A549 (cell line): ENCODE measurements around the gene ECEL1.

Experiments
- CEBPB ChIP-seq, 2 experiments: fragments of >200 bp in 1 of 2; sonication (Bioruptor Twin) in 1 of 2; formaldehyde crosslinking in 1 of 2; IDR thresholded peaks; 2 replicates each; pipeline ENCODE4 v1.6.1; 2012 to 2016
- EP300 ChIP-seq, 2 experiments: fragments of >200 bp; sonication (Bioruptor Twin); formaldehyde crosslinking; IDR thresholded peaks; 2 replicates in 1 of 2; 3 replicates in 1 of 2; pipeline ENCODE4 v1.6.1; 2016 to 2017
- GATA3 ChIP-seq: IDR thresholded peaks from 2 replicates; pipeline ENCODE4 v1.6.1; 2012; ENCODE audit warnings: borderline replicate concordance
- JUN ChIP-seq, 2 experiments: fragments of >200 bp; sonication (Bioruptor Twin); formaldehyde crosslinking; IDR thresholded peaks; 2 replicates in 1 of 2; 3 replicates in 1 of 2; pipeline ENCODE4 v1.6.1; 2016 to 2017
- RAD21 ChIP-seq, 2 experiments: fragments of >200 bp in 1 of 2; sonication (Bioruptor Twin) in 1 of 2; formaldehyde crosslinking in 1 of 2; IDR thresholded peaks in 1 of 2; conservative IDR thresholded peaks in 1 of 2; 2 replicates in 1 of 2; 3 replicates in 1 of 2; pipeline ENCODE4 v1.6.1; 2012 to 2018; ENCODE audit warnings: inconsistent platforms in 1 of 2
- TF ChIP-seq, protein P1 (sequence below): fragments of >200 bp; sonication (Bioruptor Twin); formaldehyde crosslinking; IDR thresholded peaks from 3 replicates; pipeline ENCODE4 v1.5.1; 2016
- TF ChIP-seq, protein P2 (sequence below): fragments of >200 bp; sonication (Bioruptor Twin); formaldehyde crosslinking; IDR thresholded peaks from 3 replicates; pipeline ENCODE4 v1.6.1; 2016
- TF ChIP-seq, protein P3 (sequence below): fragments of 200-600 bp; sonication (generic); IDR thresholded peaks from 2 replicates; pipeline ENCODE4 v1.6.1; 2016; ENCODE audit warnings: antibody characterized with exemption, mild to moderate bottlenecking, moderate library complexity

DNA sequence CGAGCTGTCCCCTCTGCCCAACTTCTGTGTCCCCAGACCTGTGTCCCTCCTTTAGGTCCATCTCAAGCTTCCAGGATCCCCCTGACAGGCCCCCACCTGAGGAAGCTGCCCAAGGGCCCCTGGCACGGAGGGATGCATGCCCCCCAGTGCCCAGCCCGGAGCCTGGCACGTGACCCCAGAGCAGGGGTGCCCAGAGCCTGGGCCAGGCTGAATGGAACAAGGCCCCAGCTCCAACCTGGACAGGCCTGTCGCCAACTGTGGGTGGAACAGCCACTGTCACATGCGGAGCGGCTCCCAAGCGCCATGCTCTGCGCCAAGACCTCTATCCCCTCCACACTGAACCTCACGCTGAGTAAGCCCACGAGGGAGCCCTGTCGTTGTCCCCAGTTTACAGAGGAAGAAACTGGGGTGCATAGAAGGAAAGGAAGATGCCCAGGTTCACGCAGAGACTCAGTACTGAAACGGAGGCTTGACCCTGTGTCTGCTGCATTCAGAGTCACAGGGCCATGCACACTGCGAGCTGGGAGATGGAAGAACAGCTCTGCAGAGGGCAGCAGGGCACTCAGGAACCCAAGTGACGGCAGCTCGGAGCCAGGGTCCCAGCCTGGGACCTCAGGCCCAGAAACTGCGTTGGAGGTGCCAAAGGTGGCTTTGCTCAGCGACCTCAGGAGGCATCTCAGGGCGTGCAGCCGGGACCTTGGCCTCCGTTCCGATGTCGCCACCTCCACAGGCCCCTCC, 5.5 kb upstream of the ECEL1 start:
- TF ChIP-seq JUN (IDR thresholded peaks at IDR 0.05) (no peak), GATA3 (no peak), RAD21 (conservative IDR thresholded peaks at IDR 0.05 in 1 of 2, IDR thresholded peaks at IDR 0.05 in 1 of 2) (no peak), EP300 (IDR thresholded peaks at IDR 0.05) (no peak), CEBPB (IDR thresholded peaks at IDR 0.05) (no peak)
- TF ChIP-seq, protein P1, sequence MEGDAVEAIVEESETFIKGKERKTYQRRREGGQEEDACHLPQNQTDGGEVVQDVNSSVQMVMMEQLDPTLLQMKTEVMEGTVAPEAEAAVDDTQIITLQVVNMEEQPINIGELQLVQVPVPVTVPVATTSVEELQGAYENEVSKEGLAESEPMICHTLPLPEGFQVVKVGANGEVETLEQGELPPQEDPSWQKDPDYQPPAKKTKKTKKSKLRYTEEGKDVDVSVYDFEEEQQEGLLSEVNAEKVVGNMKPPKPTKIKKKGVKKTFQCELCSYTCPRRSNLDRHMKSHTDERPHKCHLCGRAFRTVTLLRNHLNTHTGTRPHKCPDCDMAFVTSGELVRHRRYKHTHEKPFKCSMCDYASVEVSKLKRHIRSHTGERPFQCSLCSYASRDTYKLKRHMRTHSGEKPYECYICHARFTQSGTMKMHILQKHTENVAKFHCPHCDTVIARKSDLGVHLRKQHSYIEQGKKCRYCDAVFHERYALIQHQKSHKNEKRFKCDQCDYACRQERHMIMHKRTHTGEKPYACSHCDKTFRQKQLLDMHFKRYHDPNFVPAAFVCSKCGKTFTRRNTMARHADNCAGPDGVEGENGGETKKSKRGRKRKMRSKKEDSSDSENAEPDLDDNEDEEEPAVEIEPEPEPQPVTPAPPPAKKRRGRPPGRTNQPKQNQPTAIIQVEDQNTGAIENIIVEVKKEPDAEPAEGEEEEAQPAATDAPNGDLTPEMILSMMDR: no peak
- TF ChIP-seq, protein P2, sequence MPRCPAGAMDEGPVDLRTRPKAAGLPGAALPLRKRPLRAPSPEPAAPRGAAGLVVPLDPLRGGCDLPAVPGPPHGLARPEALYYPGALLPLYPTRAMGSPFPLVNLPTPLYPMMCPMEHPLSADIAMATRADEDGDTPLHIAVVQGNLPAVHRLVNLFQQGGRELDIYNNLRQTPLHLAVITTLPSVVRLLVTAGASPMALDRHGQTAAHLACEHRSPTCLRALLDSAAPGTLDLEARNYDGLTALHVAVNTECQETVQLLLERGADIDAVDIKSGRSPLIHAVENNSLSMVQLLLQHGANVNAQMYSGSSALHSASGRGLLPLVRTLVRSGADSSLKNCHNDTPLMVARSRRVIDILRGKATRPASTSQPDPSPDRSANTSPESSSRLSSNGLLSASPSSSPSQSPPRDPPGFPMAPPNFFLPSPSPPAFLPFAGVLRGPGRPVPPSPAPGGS: no peak
- TF ChIP-seq, protein P3, sequence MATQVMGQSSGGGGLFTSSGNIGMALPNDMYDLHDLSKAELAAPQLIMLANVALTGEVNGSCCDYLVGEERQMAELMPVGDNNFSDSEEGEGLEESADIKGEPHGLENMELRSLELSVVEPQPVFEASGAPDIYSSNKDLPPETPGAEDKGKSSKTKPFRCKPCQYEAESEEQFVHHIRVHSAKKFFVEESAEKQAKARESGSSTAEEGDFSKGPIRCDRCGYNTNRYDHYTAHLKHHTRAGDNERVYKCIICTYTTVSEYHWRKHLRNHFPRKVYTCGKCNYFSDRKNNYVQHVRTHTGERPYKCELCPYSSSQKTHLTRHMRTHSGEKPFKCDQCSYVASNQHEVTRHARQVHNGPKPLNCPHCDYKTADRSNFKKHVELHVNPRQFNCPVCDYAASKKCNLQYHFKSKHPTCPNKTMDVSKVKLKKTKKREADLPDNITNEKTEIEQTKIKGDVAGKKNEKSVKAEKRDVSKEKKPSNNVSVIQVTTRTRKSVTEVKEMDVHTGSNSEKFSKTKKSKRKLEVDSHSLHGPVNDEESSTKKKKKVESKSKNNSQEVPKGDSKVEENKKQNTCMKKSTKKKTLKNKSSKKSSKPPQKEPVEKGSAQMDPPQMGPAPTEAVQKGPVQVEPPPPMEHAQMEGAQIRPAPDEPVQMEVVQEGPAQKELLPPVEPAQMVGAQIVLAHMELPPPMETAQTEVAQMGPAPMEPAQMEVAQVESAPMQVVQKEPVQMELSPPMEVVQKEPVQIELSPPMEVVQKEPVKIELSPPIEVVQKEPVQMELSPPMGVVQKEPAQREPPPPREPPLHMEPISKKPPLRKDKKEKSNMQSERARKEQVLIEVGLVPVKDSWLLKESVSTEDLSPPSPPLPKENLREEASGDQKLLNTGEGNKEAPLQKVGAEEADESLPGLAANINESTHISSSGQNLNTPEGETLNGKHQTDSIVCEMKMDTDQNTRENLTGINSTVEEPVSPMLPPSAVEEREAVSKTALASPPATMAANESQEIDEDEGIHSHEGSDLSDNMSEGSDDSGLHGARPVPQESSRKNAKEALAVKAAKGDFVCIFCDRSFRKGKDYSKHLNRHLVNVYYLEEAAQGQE: no peak
